ENCODE measurements around the gene SYNE1.
"Not testable (repeated sequence)": the region's sequence is repeated elsewhere in the genome, so short reads cannot be mapped to it uniquely, and the experiment has no call there.

The SYNE1 gene

DNA sequence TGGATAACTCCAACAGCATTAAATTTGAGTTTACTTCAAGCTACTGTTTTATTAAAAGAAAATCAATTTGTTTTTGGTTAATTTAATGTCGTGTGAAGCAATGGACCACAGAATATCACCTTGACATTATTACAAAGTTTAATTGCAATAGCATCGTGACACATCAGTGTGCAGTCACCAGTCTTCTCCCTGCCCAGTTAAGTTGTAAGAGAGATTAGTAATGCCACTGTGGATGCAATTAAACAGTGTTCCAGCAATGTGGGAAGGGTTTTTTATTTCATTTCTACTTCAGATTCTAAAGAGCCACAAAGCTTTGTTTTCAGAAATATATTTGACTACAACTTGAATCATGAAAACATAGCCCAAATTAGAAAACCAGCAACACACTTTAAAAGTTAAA lies 128.7 kb downstream of the SYNE1 start:
- H3K36me3 ChIP-seq (ENCODE audit: insufficient read depth, insufficient read length, low read length): no peaks in the 10 kb centered on the region
- no peak overlapping the region for H3K9ac ChIP-seq (ENCODE audit: insufficient read length, low read depth)
- no peaks in the 10 kb centered on the region for H3K4me1 ChIP-seq (ENCODE audit: insufficient read depth, insufficient read length)
- DNase-seq (ENCODE audit: low read depth, low spot score): no peak
- no peaks in the 10 kb centered on the region for H3K27me3 ChIP-seq (ENCODE audit: insufficient read depth, insufficient read length)
- H3K9me3 ChIP-seq (ENCODE audit: insufficient read depth, low read length): no peaks in the 10 kb centered on the region
- H3K4me3 ChIP-seq (ENCODE audit: insufficient read length, low read depth): no peak overlapping the region
- TF ChIP-seq SUZ12 (IDR thresholded peaks at IDR 0.05; ENCODE audit: extremely low read depth, insufficient read depth, insufficient read length) (no peak), ZNF274 (IDR thresholded peaks at IDR 0.05; ENCODE audit: low read depth, low read length) (no peak), YY1 (IDR thresholded peaks at IDR 0.05; ENCODE audit: insufficient read depth, insufficient read length) (no peak)

DNA sequence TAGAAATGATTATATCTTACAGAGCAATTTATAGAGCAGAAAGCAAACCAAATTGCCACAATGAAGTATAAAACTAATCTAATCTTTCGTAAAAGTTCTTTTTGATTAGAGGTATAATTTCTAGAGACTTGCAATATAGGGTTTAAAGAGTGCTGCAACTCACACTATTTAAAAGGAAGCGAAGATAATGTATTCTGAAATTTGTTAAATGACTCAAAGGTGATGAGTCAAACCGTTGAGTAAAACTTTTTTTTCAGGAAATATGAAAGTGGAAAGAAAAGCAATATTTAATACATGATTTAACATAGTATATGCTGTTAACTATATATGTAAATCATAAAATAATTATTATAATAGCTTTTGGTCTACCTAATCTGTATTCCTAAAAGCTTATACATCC lies 133.6 kb downstream of the SYNE1 start:
- H3K4me3 ChIP-seq (ENCODE audit: insufficient read length, low read depth): no peak overlapping the region
- no peak for DNase-seq (ENCODE audit: low read depth, low spot score)

DNA sequence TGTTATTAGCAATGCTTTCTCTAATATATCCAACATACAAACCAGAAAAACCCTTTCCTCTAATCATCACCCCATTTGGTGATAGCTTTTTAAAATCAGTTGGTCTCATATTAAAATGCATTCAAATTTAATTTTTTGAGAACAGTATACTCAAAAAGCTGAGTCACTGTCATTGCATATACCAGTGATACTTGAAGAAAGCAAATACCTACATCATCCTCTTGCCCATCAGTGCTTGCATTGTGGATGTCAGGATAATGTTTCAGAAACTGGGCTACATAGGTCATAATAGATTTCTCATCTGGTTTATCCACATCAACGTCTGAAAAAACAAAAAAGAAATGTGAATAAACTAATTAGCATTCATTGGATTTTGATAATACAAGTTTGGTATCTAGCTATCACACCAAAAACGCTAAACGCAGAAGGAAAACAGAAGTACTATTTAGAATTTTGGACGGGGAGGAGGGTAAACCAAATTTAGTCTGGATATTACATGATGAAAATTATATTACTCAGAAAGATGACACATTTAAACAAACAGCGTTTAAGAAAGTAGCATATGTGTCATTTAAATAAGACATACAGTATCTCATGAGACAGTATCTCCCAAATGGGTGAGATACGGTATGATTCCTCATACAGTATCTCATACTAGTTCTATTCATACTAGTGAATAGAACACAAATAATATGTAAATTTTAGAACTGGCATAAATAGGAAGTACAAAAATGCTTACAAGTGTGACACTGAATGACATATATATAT lies 134.6 kb downstream of the SYNE1 start:
- no peaks in the 10 kb centered on the region for H3K27me3 ChIP-seq (ENCODE audit: insufficient read depth, insufficient read length)
- no peaks in the 10 kb centered on the region for H3K4me1 ChIP-seq (ENCODE audit: insufficient read depth, insufficient read length)
- TF ChIP-seq SUZ12 (IDR thresholded peaks at IDR 0.05; ENCODE audit: extremely low read depth, insufficient read depth, insufficient read length) (no peak), YY1 (IDR thresholded peaks at IDR 0.05; ENCODE audit: insufficient read depth, insufficient read length) (no peak), ZNF274 (IDR thresholded peaks at IDR 0.05; ENCODE audit: low read depth, low read length) (no peak)
- H3K36me3 ChIP-seq (ENCODE audit: insufficient read depth, insufficient read length, low read length): no peaks in the 10 kb centered on the region
- no peak for DNase-seq (ENCODE audit: low read depth, low spot score)
- H3K9ac ChIP-seq (ENCODE audit: insufficient read length, low read depth): no peak overlapping the region
- H3K4me3 ChIP-seq (ENCODE audit: insufficient read length, low read depth): no peak overlapping the region
- no peaks in the 10 kb centered on the region for H3K9me3 ChIP-seq (ENCODE audit: insufficient read depth, low read length)

More for the DNA sequence above, 133.6 kb downstream of the SYNE1 start:
- H3K27me3 ChIP-seq (ENCODE audit: insufficient read depth, insufficient read length): no peaks in the 10 kb centered on the region
- H3K4me1 ChIP-seq (ENCODE audit: insufficient read depth, insufficient read length): no peaks in the 10 kb centered on the region
- H3K9me3 ChIP-seq (ENCODE audit: insufficient read depth, low read length): no peaks in the 10 kb centered on the region
- H3K9ac ChIP-seq (ENCODE audit: insufficient read length, low read depth): no peak overlapping the region
- H3K36me3 ChIP-seq (ENCODE audit: insufficient read depth, insufficient read length, low read length): no peaks in the 10 kb centered on the region
- TF ChIP-seq YY1 (IDR thresholded peaks at IDR 0.05; ENCODE audit: insufficient read depth, insufficient read length) (no peak), SUZ12 (IDR thresholded peaks at IDR 0.05; ENCODE audit: extremely low read depth, insufficient read depth, insufficient read length) (no peak), ZNF274 (IDR thresholded peaks at IDR 0.05; ENCODE audit: low read depth, low read length) (no peak)

- no peaks in the 10 kb centered on the region for H3K36me3 ChIP-seq (ENCODE audit: insufficient read depth, insufficient read length, low read length)
- no peaks in the 10 kb centered on the region for H3K4me1 ChIP-seq (ENCODE audit: insufficient read depth, insufficient read length)
- H3K4me3 ChIP-seq (ENCODE audit: insufficient read length, low read depth): no peak overlapping the region
- no peak overlapping the region for H3K9ac ChIP-seq (ENCODE audit: insufficient read length, low read depth)
- H3K27me3 ChIP-seq (ENCODE audit: insufficient read depth, insufficient read length): no peaks in the 10 kb centered on the region
- H3K9me3 ChIP-seq (ENCODE audit: insufficient read depth, low read length): no peaks in the 10 kb centered on the region
- no peak for DNase-seq (ENCODE audit: low read depth, low spot score)
- TF ChIP-seq SUZ12 (IDR thresholded peaks at IDR 0.05; ENCODE audit: extremely low read depth, insufficient read depth, insufficient read length) (no peak), YY1 (IDR thresholded peaks at IDR 0.05; ENCODE audit: insufficient read depth, insufficient read length) (no peak), ZNF274 (IDR thresholded peaks at IDR 0.05; ENCODE audit: low read depth, low read length) (no peak)
Measured at GRCh38 chr6:152499931-152500330, 137.2 kb downstream of the SYNE1 start.

GRCh38 chr6:152496731-152497130 lies 140.4 kb downstream of the SYNE1 start:
- no peaks in the 10 kb centered on the region for H3K9me3 ChIP-seq (ENCODE audit: insufficient read depth, low read length)
- TF ChIP-seq YY1 (IDR thresholded peaks at IDR 0.05; ENCODE audit: insufficient read depth, insufficient read length): no peak
- TF ChIP-seq SUZ12 (IDR thresholded peaks at IDR 0.05; ENCODE audit: extremely low read depth, insufficient read depth, insufficient read length): no peak
- TF ChIP-seq ZNF274 (IDR thresholded peaks at IDR 0.05; ENCODE audit: low read depth, low read length): no peak
- H3K4me1 ChIP-seq (ENCODE audit: insufficient read depth, insufficient read length): no peaks in the 10 kb centered on the region
- H3K9ac ChIP-seq (ENCODE audit: insufficient read length, low read depth): no peak overlapping the region
- no peak overlapping the region for H3K4me3 ChIP-seq (ENCODE audit: insufficient read length, low read depth)
- DNase-seq (ENCODE audit: low read depth, low spot score): no peak
- no peaks in the 10 kb centered on the region for H3K36me3 ChIP-seq (ENCODE audit: insufficient read depth, insufficient read length, low read length)
- no peaks in the 10 kb centered on the region for H3K27me3 ChIP-seq (ENCODE audit: insufficient read depth, insufficient read length)

DNA sequence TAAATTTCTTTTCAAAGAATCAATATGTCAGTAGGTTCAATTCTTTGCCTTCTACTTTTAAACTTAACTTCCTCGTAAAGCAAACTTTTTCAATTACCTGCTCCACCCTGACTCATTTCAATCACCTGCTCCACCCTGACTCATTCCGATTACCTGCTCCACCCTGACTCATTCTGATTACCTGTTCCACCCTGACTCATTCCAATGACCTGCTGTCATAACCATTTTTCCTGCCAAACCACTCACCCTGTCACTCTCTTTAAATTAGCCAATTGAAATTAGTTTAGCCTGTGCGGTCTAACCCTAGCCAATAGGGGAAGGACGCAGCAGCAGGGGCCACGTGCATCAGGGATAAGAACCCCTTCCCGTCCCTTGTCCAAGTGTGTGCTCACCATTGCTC lies 141.7 kb downstream of the SYNE1 start:
- not testable (repeated sequence) for H3K9me3 ChIP-seq (ENCODE audit: insufficient read depth, low read length); H3K27me3 ChIP-seq (ENCODE audit: insufficient read depth, insufficient read length); H3K9ac ChIP-seq (ENCODE audit: insufficient read length, low read depth); H3K4me3 ChIP-seq (ENCODE audit: insufficient read length, low read depth); H3K36me3 ChIP-seq (ENCODE audit: insufficient read depth, insufficient read length, low read length); DNase-seq (ENCODE audit: low read depth, low spot score); H3K4me1 ChIP-seq (ENCODE audit: insufficient read depth, insufficient read length)

GRCh38 chr6:152492281-152492680 lies 144.9 kb downstream of the SYNE1 start:
- not testable (repeated sequence) for H3K9me3 ChIP-seq (ENCODE audit: insufficient read depth, low read length); H3K9ac ChIP-seq (ENCODE audit: insufficient read length, low read depth); H3K4me1 ChIP-seq (ENCODE audit: insufficient read depth, insufficient read length); DNase-seq (ENCODE audit: low read depth, low spot score); H3K27me3 ChIP-seq (ENCODE audit: insufficient read depth, insufficient read length); H3K4me3 ChIP-seq (ENCODE audit: insufficient read length, low read depth); H3K36me3 ChIP-seq (ENCODE audit: insufficient read depth, insufficient read length, low read length)

DNA sequence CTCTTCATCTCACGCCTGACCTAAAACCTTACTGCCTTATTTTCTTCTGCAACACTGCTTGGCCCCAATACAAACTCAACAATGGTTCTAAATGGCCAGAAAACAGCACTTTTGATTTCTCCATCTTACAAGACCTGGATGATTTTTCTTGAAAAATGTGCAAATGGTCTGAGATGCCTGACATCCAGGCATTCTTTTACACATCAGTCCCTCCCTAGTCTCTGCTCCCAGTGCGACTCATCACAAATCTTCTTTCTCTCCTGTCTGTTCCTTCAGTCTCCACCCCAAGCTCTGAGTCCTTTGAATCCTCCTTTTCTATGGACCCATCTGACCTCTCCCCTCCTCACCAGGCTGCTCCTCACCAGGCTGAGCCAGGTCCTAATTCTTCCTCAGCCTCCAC lies 145.7 kb downstream of the SYNE1 start:
- not testable (repeated sequence) for H3K36me3 ChIP-seq (ENCODE audit: insufficient read depth, insufficient read length, low read length); DNase-seq (ENCODE audit: low read depth, low spot score); H3K4me3 ChIP-seq (ENCODE audit: insufficient read length, low read depth); H3K9me3 ChIP-seq (ENCODE audit: insufficient read depth, low read length); H3K27me3 ChIP-seq (ENCODE audit: insufficient read depth, insufficient read length); H3K9ac ChIP-seq (ENCODE audit: insufficient read length, low read depth); H3K4me1 ChIP-seq (ENCODE audit: insufficient read depth, insufficient read length)

DNA sequence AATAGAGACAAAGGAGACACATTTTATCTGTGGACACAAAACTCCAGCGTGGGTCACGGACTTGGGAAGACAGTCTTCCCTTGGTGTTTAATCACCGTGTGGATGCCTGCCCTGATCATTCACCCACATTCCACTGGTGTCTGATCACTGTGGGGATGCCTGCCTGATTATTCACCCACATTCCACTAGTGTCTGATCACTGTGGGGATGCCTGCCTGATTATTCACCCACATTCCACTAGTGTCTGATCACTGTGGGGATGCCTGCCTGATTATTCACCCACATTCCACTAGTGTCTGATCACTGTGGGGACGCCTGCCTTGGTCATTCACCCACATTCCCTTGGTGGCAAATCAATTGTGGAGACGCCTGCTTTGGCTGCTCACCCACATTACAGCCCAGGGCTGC lies 146.2 kb downstream of the SYNE1 start:
- H3K4me3 ChIP-seq (ENCODE audit: insufficient read length, low read depth); H3K9me3 ChIP-seq (ENCODE audit: insufficient read depth, low read length); H3K36me3 ChIP-seq (ENCODE audit: insufficient read depth, insufficient read length, low read length); H3K9ac ChIP-seq (ENCODE audit: insufficient read length, low read depth); DNase-seq (ENCODE audit: low read depth, low spot score); H3K27me3 ChIP-seq (ENCODE audit: insufficient read depth, insufficient read length); H3K4me1 ChIP-seq (ENCODE audit: insufficient read depth, insufficient read length): not testable (repeated sequence)
